Keratinocyte (primary cell): ENCODE measurements around the gene TRIB2.

ENCODE experiments used
- EZH2 ChIP-seq: IDR thresholded peaks from one replicate; pipeline ENCODE4 v1.6.1; 2012; ENCODE audit warnings: inconsistent platforms, mild to moderate bottlenecking, low read length, moderate library complexity
- TF ChIP-seq, protein P1 (sequence below), 3 experiments: IDR thresholded peaks in 1 of 3; conservative IDR thresholded peaks in 1 of 3; optimal IDR thresholded peaks in 1 of 3; 2 replicates in 2 of 3; 3 replicates in 1 of 3; pipeline versions ENCODE3 to v1.5.1; 2011; ENCODE audit warnings: low read length in 3 of 3, mild to moderate bottlenecking in 3 of 3, moderate library complexity in 2 of 3, control low read depth in 1 of 3, inconsistent platforms in 1 of 3; ENCODE audit not compliant: insufficient read depth in 2 of 3; ENCODE audit errors: extremely low read depth in 1 of 3

DNA sequence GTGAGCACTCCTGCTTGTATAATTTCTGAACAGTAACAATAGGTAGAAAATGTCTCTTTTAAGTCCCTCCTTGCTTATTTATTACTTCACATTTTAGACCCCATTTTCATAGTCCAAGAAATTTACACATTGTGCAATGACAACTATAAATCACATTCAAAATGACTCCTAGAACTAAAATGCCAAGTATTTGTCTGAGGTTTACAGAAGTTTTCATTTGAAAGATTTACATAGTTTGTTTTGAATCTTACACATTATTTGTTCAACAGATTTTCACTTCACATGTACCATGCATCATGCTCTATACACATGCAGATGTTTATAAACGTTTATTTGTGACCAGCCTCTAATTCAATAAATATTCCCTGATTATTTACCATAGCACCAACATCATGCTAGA is 15.7 kb upstream of the TRIB2 start:
- TF ChIP-seq, protein P1, sequence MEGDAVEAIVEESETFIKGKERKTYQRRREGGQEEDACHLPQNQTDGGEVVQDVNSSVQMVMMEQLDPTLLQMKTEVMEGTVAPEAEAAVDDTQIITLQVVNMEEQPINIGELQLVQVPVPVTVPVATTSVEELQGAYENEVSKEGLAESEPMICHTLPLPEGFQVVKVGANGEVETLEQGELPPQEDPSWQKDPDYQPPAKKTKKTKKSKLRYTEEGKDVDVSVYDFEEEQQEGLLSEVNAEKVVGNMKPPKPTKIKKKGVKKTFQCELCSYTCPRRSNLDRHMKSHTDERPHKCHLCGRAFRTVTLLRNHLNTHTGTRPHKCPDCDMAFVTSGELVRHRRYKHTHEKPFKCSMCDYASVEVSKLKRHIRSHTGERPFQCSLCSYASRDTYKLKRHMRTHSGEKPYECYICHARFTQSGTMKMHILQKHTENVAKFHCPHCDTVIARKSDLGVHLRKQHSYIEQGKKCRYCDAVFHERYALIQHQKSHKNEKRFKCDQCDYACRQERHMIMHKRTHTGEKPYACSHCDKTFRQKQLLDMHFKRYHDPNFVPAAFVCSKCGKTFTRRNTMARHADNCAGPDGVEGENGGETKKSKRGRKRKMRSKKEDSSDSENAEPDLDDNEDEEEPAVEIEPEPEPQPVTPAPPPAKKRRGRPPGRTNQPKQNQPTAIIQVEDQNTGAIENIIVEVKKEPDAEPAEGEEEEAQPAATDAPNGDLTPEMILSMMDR (optimal IDR thresholded peaks at IDR 0.05 in 1 of 3, IDR thresholded peaks at IDR 0.05 in 1 of 3, conservative IDR thresholded peaks at IDR 0.05 in 1 of 3; ENCODE audit: extremely low read depth in 1 of 3, insufficient read depth in 2 of 3, low read length in 3 of 3) = no peak
- no peak for TF ChIP-seq EZH2
